Muscle of leg (tissue), 11 donors: ENCODE results near the gene TMEM79. TPM values are rescaled to one million over a fixed set of nuclear protein-coding genes. Genes with fewer than 3 reads are reported as not detected.

Experiments used
- DNase-seq: peaks from one replicate; pipeline ENCODE4 v3.0.0; 2013
- H3K27ac ChIP-seq: one replicate; pipeline ENCODE4 v1.5.1; 2013; ENCODE audit warnings: mild to moderate bottlenecking, low read length, control low read depth
- H3K27me3 ChIP-seq: one replicate; pipeline ENCODE4 v1.6.1; 2013; ENCODE audit warnings: low read length; ENCODE audit not compliant: control insufficient read depth, insufficient read depth
- H3K36me3 ChIP-seq: one replicate; pipeline ENCODE4 v1.6.1; 2013; ENCODE audit warnings: low read length; ENCODE audit not compliant: control insufficient read depth, insufficient read depth
- H3K4me1 ChIP-seq: one replicate; pipeline ENCODE4 v1.6.1; 2013; ENCODE audit warnings: low read length; ENCODE audit not compliant: control insufficient read depth, insufficient read depth
- H3K4me3 ChIP-seq: one replicate; pipeline ENCODE4 v1.5.1; 2013; ENCODE audit warnings: low read length, control low read depth
- H3K9me3 ChIP-seq: replicated peaks from 2 replicates; pipeline ENCODE4 v1.6.1; 2013; ENCODE audit warnings: low read depth, low read length; ENCODE audit not compliant: control insufficient read depth
- WGBS: methylation state at CpG from one replicate; pipeline ENCODE4 v1.1.5; 2013; ENCODE audit warnings: missing lambda C conversion rate; ENCODE audit not compliant: insufficient coverage; 5-methylcytosine and 5-hydroxymethylcytosine counted together
- polyA plus RNA-seq, 8 donors: library from polyadenylated mRNA; unstranded; fragments of 120-200 nt; gene quantifications; one replicate each; pipeline versions ENCODE4 v1.2.1 to v1.2.3, GENCODE V29; 2013; ENCODE audit warnings: inconsistent platforms in 1 of 8, low replicate concordance in 1 of 8; ENCODE audit not compliant: insufficient read length in 8 of 8, insufficient read depth in 1 of 8
- total RNA-seq: library from RNA; stranded (reverse); fragments of 120-200 nt; gene quantifications from one replicate; pipeline ENCODE4 v1.2.4, GENCODE V29; 2013

The TMEM79 gene
- total and polyA plus RNA-seq, 9 donors = 2.1 to 7.4 (median 4.6) TPM

- peaks cover 35% of the 10 kb centered on the region for H3K4me1 ChIP-seq
- peaks cover 32% of the 10 kb centered on the region for H3K27me3 ChIP-seq
- H3K4me3 ChIP-seq = no peak overlapping the region
- 46% methylated on average over 4 of the region's 10 CpGs for WGBS
- no peak overlapping the region for H3K27ac ChIP-seq
- DNase-seq = no peak
- H3K9me3 ChIP-seq = no peaks in the 10 kb centered on the region
- H3K36me3 ChIP-seq = peaks cover 39% of the 10 kb centered on the region
These were observed 37.8 kb upstream of the TMEM79 start for GRCh38 chr1:156246241-156246780.

GRCh38 chr1:156246781-156247459, 37.2 kb upstream of the TMEM79 start:
- 23% methylated on average over 7 of the region's 16 CpGs for WGBS
- Histone ChIP-seq H3K27me3 (peaks cover 32% of the 10 kb centered on the region), H3K9me3 (no peaks in the 10 kb centered on the region), H3K4me3 (no peak overlapping the region), H3K4me1 (peaks cover 35% of the 10 kb centered on the region), H3K36me3 (peaks cover 39% of the 10 kb centered on the region), H3K27ac (no peak overlapping the region)
- peak; percentile 46 for DNase-seq

GRCh38 chr1:156247460-156248322, 36.4 kb upstream of the TMEM79 start, which contains the start of gene PAQR6:
TSS of gene PAQR6 (minus strand) at chr1:156248056. CDS start at chr1:156246731, 1,325 bp downstream.
- no peak within 1 kb of the TSS for H3K4me3 ChIP-seq
- no peak within 1 kb of the TSS for H3K27ac ChIP-seq
- H3K4me1 ChIP-seq = peaks cover 35% of the 10 kb centered on the region
- H3K27me3 ChIP-seq = peaks cover 32% of the 10 kb centered on the region
- WGBS = 49% methylated on average over 11 of the region's 16 CpGs
- no peaks in the 10 kb centered on the region for H3K9me3 ChIP-seq
- peaks cover 40% of the 10 kb centered on the region for H3K36me3 ChIP-seq
- DNase-seq = no peak

- H3K4me3 ChIP-seq = no peak overlapping the region
- WGBS = no CpG with 5 or more reads among the region's 4 CpGs
- no peak for DNase-seq
- H3K36me3 ChIP-seq = peaks cover 46% of the 10 kb centered on the region
- peaks cover 35% of the 10 kb centered on the region for H3K4me1 ChIP-seq
- H3K9me3 ChIP-seq = no peaks in the 10 kb centered on the region
- H3K27ac ChIP-seq = no peak overlapping the region
- H3K27me3 ChIP-seq = peaks cover 32% of the 10 kb centered on the region
These were observed 35.8 kb upstream of the TMEM79 start for GRCh38 chr1:156248323-156248683.

DNA sequence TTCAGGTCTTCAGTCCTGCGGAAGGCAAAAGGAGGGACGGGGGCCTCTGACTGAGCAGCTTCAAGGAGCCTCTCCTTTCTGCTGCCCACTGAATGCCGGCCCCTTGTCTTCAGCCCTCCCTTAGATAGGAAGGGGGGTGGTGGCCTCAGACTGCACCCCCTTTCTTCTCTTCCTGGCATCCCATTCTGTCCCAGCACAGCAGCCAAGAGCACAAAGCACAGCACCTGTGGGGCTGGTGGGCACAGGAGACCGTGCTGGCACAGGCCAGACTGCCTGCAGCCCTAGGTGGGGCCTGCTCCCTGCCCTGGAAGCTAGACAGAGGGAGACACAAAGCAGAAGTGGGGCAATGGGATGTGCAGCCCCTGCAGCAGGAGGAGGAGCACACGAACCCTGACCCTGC, 34.5 kb upstream of the TMEM79 start:
- WGBS = 100% methylated on average over 1 of the region's 5 CpGs
- no peak overlapping the region for H3K4me3 ChIP-seq
- H3K36me3 ChIP-seq = peaks cover 54% of the 10 kb centered on the region
- H3K27me3 ChIP-seq = peaks cover 26% of the 10 kb centered on the region
- no peak overlapping the region for H3K27ac ChIP-seq
- H3K4me1 ChIP-seq = peaks cover 35% of the 10 kb centered on the region
- no peak for DNase-seq
- no peaks in the 10 kb centered on the region for H3K9me3 ChIP-seq

- H3K27ac ChIP-seq = no peak overlapping the region
- peaks cover 64% of the 10 kb centered on the region for H3K36me3 ChIP-seq
- no peak for DNase-seq
- 19% methylated on average over 2 of the region's 3 CpGs for WGBS
- no peak overlapping the region for H3K4me3 ChIP-seq
- peaks cover 7% of the 10 kb centered on the region for H3K27me3 ChIP-seq
- peaks cover 21% of the 10 kb centered on the region for H3K4me1 ChIP-seq
- H3K9me3 ChIP-seq = no peaks in the 10 kb centered on the region
These were observed 32.6 kb upstream of the TMEM79 start for GRCh38 chr1:156251527-156251926.

DNA sequence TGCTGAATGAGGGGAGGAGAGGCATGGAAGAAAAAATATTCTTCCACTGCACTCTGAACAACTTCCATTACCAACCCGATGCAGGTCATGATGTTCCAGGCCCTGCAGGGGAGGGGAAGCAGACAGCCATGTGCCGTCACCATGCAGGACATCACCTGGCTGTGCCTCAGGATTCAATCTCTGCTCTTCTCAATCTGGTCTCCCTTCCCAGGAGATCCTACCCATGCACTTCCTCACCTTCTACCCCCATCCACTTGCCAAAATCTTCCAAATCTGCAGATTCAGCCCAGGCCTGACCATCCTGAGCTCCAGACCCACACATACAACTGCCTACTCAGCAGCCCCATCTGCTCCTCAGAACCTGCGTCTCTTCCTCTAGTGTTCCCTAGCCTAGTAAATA, 30.5 kb upstream of the TMEM79 start:
- H3K4me1 ChIP-seq = peaks cover 5% of the 10 kb centered on the region
- no peaks in the 10 kb centered on the region for H3K27me3 ChIP-seq
- H3K36me3 ChIP-seq = peaks cover 85% of the 10 kb centered on the region
- no peak overlapping the region for H3K27ac ChIP-seq
- 89% methylated on average over 3 of the region's 3 CpGs for WGBS
- H3K4me3 ChIP-seq = no peak overlapping the region
- H3K9me3 ChIP-seq = no peaks in the 10 kb centered on the region
- DNase-seq = no peak

DNA sequence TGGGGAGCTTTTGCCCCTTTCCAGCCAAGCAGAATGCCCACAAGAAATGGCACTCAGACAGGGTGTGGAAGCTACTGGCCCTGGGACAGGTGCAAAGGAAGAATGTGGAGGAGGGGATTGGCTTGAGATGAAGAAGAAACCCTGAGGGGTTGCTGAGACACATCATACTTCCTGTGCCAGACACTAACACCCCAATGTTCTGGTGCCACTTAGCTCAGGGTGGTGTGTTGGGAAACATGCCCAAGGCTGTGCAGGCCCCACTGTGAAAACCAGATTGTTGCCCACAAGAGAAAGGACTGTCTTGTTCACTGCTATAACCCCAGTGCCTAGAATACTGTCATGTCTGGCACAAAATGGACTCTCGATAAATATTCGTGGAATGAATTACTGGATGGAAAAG, 26.4 kb upstream of the TMEM79 start:
- DNase-seq = no peak
- Histone ChIP-seq H3K9me3 (no peaks in the 10 kb centered on the region), H3K4me3 (no peak overlapping the region), H3K27ac (no peak overlapping the region), H3K4me1 (peaks cover 2% of the 10 kb centered on the region), H3K36me3 (peaks cover 79% of the 10 kb centered on the region), H3K27me3 (no peaks in the 10 kb centered on the region)
- no CpG with 5 or more reads among the region's 2 CpGs for WGBS

GRCh38 chr1:156258859-156259258, 25.3 kb upstream of the TMEM79 start:
- peaks cover 2% of the 10 kb centered on the region for H3K4me1 ChIP-seq
- no peak overlapping the region for H3K4me3 ChIP-seq
- no peaks in the 10 kb centered on the region for H3K27me3 ChIP-seq
- no peaks in the 10 kb centered on the region for H3K9me3 ChIP-seq
- WGBS = 90% methylated on average over 5 of the region's 8 CpGs
- no peak for DNase-seq
- no peak overlapping the region for H3K27ac ChIP-seq
- peaks cover 75% of the 10 kb centered on the region for H3K36me3 ChIP-seq

- Histone ChIP-seq H3K4me3 (no peak overlapping the region), H3K27ac (no peak overlapping the region), H3K4me1 (peaks cover 2% of the 10 kb centered on the region), H3K27me3 (no peaks in the 10 kb centered on the region), H3K9me3 (no peaks in the 10 kb centered on the region), H3K36me3 (peaks cover 79% of the 10 kb centered on the region)
- no peak for DNase-seq
- WGBS = no CpG with 5 or more reads among the region's 3 CpGs
These were observed 24.3 kb upstream of the TMEM79 start for GRCh38 chr1:156259805-156260204.
